Trophoblast cell (in vitro differentiated cells and primary cell): ENCODE results near the gene EIF5A.
"Not testable (repeated sequence)": the region's sequence is repeated elsewhere in the genome, so short reads cannot be mapped to it uniquely, and the experiment has no call there.

Experiments
- DNase-seq, 2 donors: peaks; one replicate each; pipeline ENCODE4 v3.0.0-alpha.2; 2016
- H2AFZ ChIP-seq: 2 replicates; pipeline ENCODE4 v1.6.1; 2013; ENCODE audit warnings: low read length, moderate library complexity, mild to moderate bottlenecking; ENCODE audit not compliant: insufficient read depth, poor library complexity
- H2AK5ac ChIP-seq: 2 replicates; pipeline ENCODE4 v1.6.1; 2013; ENCODE audit warnings: mild to moderate bottlenecking, low read length
- H2BK120ac ChIP-seq: 2 replicates; pipeline ENCODE4 v1.6.1; 2013; ENCODE audit warnings: low read length, mild to moderate bottlenecking, moderate library complexity; ENCODE audit not compliant: insufficient read depth, poor library complexity
- H2BK12ac ChIP-seq: 2 replicates; pipeline ENCODE4 v1.6.1; 2013; ENCODE audit warnings: mild to moderate bottlenecking, low read length, moderate library complexity
- H2BK5ac ChIP-seq: 2 replicates; pipeline ENCODE4 v1.6.1; 2013; ENCODE audit warnings: low read length, low read depth, moderate library complexity, mild to moderate bottlenecking; ENCODE audit not compliant: poor library complexity
- H3K14ac ChIP-seq: 2 replicates; pipeline ENCODE4 v1.6.1; 2013; ENCODE audit warnings: mild to moderate bottlenecking, low read length
- H3K18ac ChIP-seq: 2 replicates; pipeline ENCODE4 v1.6.1; 2013; ENCODE audit warnings: mild to moderate bottlenecking, low read length
- H3K23ac ChIP-seq: 2 replicates; pipeline ENCODE4 v1.6.1; 2013; ENCODE audit warnings: low read length
- H3K27ac ChIP-seq: 2 replicates; pipeline ENCODE4 v1.5.1; 2013; ENCODE audit warnings: low read depth, mild to moderate bottlenecking, inconsistent platforms, low read length, moderate library complexity
- H3K27me3 ChIP-seq: 2 replicates; pipeline ENCODE4 v1.6.1; 2013; ENCODE audit warnings: inconsistent platforms, mild to moderate bottlenecking, low read length, moderate library complexity; ENCODE audit not compliant: insufficient read depth
- H3K36me3 ChIP-seq, 2 experiments: 1 replicate in 1 of 2; 2 replicates in 1 of 2; pipeline ENCODE4 v1.6.1; 2013; ENCODE audit warnings: low read length in 2 of 2, mild to moderate bottlenecking in 2 of 2, moderate library complexity in 1 of 2; ENCODE audit not compliant: insufficient read depth in 2 of 2, control insufficient read depth in 1 of 2
- H3K4ac ChIP-seq: 2 replicates; pipeline ENCODE4 v1.6.1; 2013; ENCODE audit warnings: low read depth, mild to moderate bottlenecking, low read length, moderate library complexity
- H3K4me1 ChIP-seq, 2 experiments: 1 replicate in 1 of 2; 2 replicates in 1 of 2; pipeline ENCODE4 v1.6.1; 2013; ENCODE audit warnings: low read length in 2 of 2, mild to moderate bottlenecking in 2 of 2, moderate library complexity in 1 of 2; ENCODE audit not compliant: insufficient read depth in 2 of 2, control insufficient read depth in 1 of 2
- H3K4me2 ChIP-seq: 2 replicates; pipeline ENCODE4 v1.6.1; 2013; ENCODE audit warnings: inconsistent platforms, mild to moderate bottlenecking, low read length, moderate library complexity
- H3K4me3 ChIP-seq: 2 replicates; pipeline ENCODE4 v1.5.1; 2013; ENCODE audit warnings: mild to moderate bottlenecking, low read depth, low read length, inconsistent platforms
- H3K79me1 ChIP-seq: one replicate; pipeline ENCODE4 v1.6.1; 2013; ENCODE audit warnings: low read length
- H3K79me2 ChIP-seq: 2 replicates; pipeline ENCODE4 v1.6.1; 2013; ENCODE audit warnings: low read length, mild to moderate bottlenecking; ENCODE audit not compliant: control insufficient read depth, insufficient read depth, poor library complexity
- H3K9ac ChIP-seq: 2 replicates; pipeline ENCODE4 v1.6.1; 2013; ENCODE audit warnings: mild to moderate bottlenecking, low read length
- H3K9me3 ChIP-seq: 2 replicates; pipeline ENCODE4 v1.6.1; 2013; ENCODE audit warnings: low read depth, mild to moderate bottlenecking, control low read depth, inconsistent platforms, low read length; ENCODE audit not compliant: insufficient read depth
- H4K12ac ChIP-seq: 2 replicates; pipeline ENCODE4 v1.6.1; 2013; ENCODE audit warnings: low read depth, mild to moderate bottlenecking, low read length, moderate library complexity
- H4K8ac ChIP-seq: 2 replicates; pipeline ENCODE4 v1.6.1; 2013; ENCODE audit warnings: low read depth, mild to moderate bottlenecking, low read length, moderate library complexity
- H4K91ac ChIP-seq: one replicate; pipeline ENCODE4 v1.6.1; 2013; ENCODE audit warnings: low read depth, mild to moderate bottlenecking, low read length, moderate library complexity
- WGBS: extraction: QIAGEN DNeasy Blood & Tissue Kit; methylation state at CpG from one replicate; pipeline ENCODE4 v1.1.7; 2013; ENCODE audit warnings: missing lambda C conversion rate; ENCODE audit not compliant: insufficient read length, insufficient coverage; ENCODE audit errors: extremely low coverage; 5-methylcytosine and 5-hydroxymethylcytosine counted together

EIF5A gene

GRCh38 chr17:7337600-7337999 is 30.2 kb downstream of the EIF5A start:
- not testable (repeated sequence) for H3K79me2 ChIP-seq, DNase-seq, H3K27ac ChIP-seq, H3K4ac ChIP-seq, H3K9me3 ChIP-seq, H3K18ac ChIP-seq, H2AFZ ChIP-seq, H4K12ac ChIP-seq, H2BK12ac ChIP-seq, H4K8ac ChIP-seq, H3K4me3 ChIP-seq, H3K14ac ChIP-seq, H3K4me1 ChIP-seq, H2BK5ac ChIP-seq, H3K23ac ChIP-seq, H2BK120ac ChIP-seq, H3K9ac ChIP-seq, H3K27me3 ChIP-seq, H4K91ac ChIP-seq, H2AK5ac ChIP-seq, H3K36me3 ChIP-seq, H3K79me1 ChIP-seq, H3K4me2 ChIP-seq
- WGBS: no CpG with 5 or more reads among the region's 7 CpGs

GRCh38 chr17:7340179-7340578 is 32.8 kb downstream of the EIF5A start:
- no peak overlapping the region for H2BK5ac ChIP-seq

GRCh38 chr17:7341842-7342241 is 34.4 kb downstream of the EIF5A start:
- no peak overlapping the region for H2BK5ac ChIP-seq
- no CpG with 5 or more reads among the region's 13 CpGs for WGBS
- H3K4ac ChIP-seq: no peak overlapping the region
- H3K79me1 ChIP-seq: no peaks in the 10 kb centered on the region
- no peak overlapping the region for H3K18ac ChIP-seq
- no peak overlapping the region for H4K91ac ChIP-seq
- no peak overlapping the region for H2AK5ac ChIP-seq
- no peak overlapping the region for H2AFZ ChIP-seq
- H3K4me2 ChIP-seq: no peak overlapping the region
- no peak overlapping the region for H3K14ac ChIP-seq
- no peaks in the 10 kb centered on the region for H3K27me3 ChIP-seq
- DNase-seq: no peak
- H2BK12ac ChIP-seq: no peak overlapping the region
- H3K36me3 ChIP-seq: no peaks in the 10 kb centered on the region
- no peak overlapping the region for H4K8ac ChIP-seq
- no peak overlapping the region for H2BK120ac ChIP-seq
- no peak overlapping the region for H4K12ac ChIP-seq
- H3K23ac ChIP-seq: no peak overlapping the region
- no peaks in the 10 kb centered on the region for H3K9me3 ChIP-seq
- H3K79me2 ChIP-seq: no peaks in the 10 kb centered on the region
- H3K9ac ChIP-seq: no peak overlapping the region
- H3K27ac ChIP-seq: no peak overlapping the region
- no peak overlapping the region for H3K4me3 ChIP-seq
- H3K4me1 ChIP-seq: no peaks in the 10 kb centered on the region

More at GRCh38 chr17:7340179-7340578, 32.8 kb downstream of the EIF5A start:
- H3K4ac ChIP-seq: no peak overlapping the region
- H2AK5ac ChIP-seq: no peak overlapping the region
- H3K27me3 ChIP-seq: no peaks in the 10 kb centered on the region
- H3K4me3 ChIP-seq: no peak overlapping the region
- no peak overlapping the region for H3K27ac ChIP-seq
- H2BK120ac ChIP-seq: no peak overlapping the region
- H2BK12ac ChIP-seq: no peak overlapping the region
- no peaks in the 10 kb centered on the region for H3K36me3 ChIP-seq
- no peaks in the 10 kb centered on the region for H3K79me2 ChIP-seq
- no peak overlapping the region for H3K4me2 ChIP-seq
- H3K9ac ChIP-seq: no peak overlapping the region
- H3K79me1 ChIP-seq: no peaks in the 10 kb centered on the region
- H2AFZ ChIP-seq: no peak overlapping the region
- no peak overlapping the region for H4K8ac ChIP-seq
- no peak overlapping the region for H4K12ac ChIP-seq
- H3K14ac ChIP-seq: no peak overlapping the region
- H3K23ac ChIP-seq: no peak overlapping the region
- H4K91ac ChIP-seq: no peak overlapping the region
- no peaks in the 10 kb centered on the region for H3K4me1 ChIP-seq
- H3K18ac ChIP-seq: no peak overlapping the region
- no CpG with 5 or more reads among the region's 2 CpGs for WGBS
- DNase-seq: peak in 1 of 2 donors; percentile 46
- no peaks in the 10 kb centered on the region for H3K9me3 ChIP-seq

GRCh38 chr17:7343250-7343649 is 35.8 kb downstream of the EIF5A start:
- Histone ChIP-seq H3K4me2 (no peak overlapping the region), H3K79me1 (no peaks in the 10 kb centered on the region), H3K14ac (no peak overlapping the region), H2AFZ (no peak overlapping the region), H3K23ac (no peak overlapping the region), H3K4me3 (no peak overlapping the region), H3K4ac (no peak overlapping the region), H2BK5ac (no peak overlapping the region), H3K36me3 (no peaks in the 10 kb centered on the region), H2AK5ac (no peak overlapping the region), H4K12ac (no peak overlapping the region), H3K27ac (no peak overlapping the region), H4K8ac (no peak overlapping the region), H2BK120ac (no peak overlapping the region), H4K91ac (no peak overlapping the region), H3K9me3 (no peaks in the 10 kb centered on the region), H3K4me1 (no peaks in the 10 kb centered on the region), H3K18ac (no peak overlapping the region), H3K27me3 (no peaks in the 10 kb centered on the region), H3K79me2 (no peaks in the 10 kb centered on the region), H3K9ac (no peak overlapping the region), H2BK12ac (no peak overlapping the region)
- no peak for DNase-seq
- WGBS: no CpG with 5 or more reads among the region's 15 CpGs
